ENCODE measurements around the gene PITPNM1. TPM values are rescaled to one million over a fixed set of nuclear protein-coding genes. Genes with fewer than 3 reads are reported as not detected.
"Not testable (repeated sequence)": the region's sequence is repeated elsewhere in the genome, so short reads cannot be mapped to it uniquely, and the experiment has no call there.

Gene PITPNM1
- total RNA-seq, 1 experiment from 2014 or later, result 0.90 TPM

DNA sequence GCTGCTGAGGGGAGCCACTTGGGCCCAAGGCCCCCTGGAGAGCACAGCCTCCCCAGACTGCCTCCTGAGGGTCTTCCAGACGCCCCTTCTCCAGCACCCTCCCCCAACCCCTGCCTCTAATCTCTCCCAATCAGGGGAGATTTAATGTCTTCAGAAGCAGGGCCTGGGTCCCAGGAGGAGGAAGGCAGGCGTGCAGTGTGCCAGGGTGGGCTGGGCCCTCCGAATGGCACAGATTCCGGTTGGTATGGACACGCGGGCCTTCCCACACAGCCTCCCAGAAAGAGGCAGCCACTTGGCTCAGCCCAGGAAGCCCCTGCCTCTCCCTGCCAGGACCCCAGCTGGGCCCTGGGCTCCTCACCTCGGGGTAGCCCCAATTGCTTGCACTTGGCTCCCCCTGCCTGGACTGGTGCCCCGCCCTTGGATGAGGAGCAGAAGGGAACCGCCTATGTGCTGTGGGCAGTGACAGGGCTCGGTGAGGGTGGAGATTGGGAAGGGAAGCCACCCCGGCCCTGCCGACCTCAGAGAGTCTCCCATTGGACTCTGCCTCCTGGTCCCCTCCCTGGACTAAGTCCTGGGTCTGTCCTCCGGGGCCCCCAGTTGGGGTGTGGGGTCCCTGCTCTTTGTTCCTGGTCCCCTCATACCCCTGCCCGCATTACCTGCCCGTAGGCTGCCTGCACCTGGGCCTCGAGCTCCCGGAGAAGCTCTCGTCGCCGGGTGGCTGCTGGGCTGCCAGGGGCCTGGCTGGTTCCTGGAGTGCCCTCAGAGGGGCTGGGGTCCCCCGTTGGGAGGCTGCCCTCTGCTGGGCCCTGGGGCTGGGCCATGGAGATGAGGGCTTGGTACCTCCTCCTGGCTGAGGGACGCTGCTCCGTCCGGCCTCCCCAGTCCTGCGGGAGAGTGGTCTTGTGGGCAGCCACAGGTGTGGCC lies 18.7 kb upstream of the PITPNM1 start:
- DNase-seq (ENCODE audit: low read depth), result no peak

DNA sequence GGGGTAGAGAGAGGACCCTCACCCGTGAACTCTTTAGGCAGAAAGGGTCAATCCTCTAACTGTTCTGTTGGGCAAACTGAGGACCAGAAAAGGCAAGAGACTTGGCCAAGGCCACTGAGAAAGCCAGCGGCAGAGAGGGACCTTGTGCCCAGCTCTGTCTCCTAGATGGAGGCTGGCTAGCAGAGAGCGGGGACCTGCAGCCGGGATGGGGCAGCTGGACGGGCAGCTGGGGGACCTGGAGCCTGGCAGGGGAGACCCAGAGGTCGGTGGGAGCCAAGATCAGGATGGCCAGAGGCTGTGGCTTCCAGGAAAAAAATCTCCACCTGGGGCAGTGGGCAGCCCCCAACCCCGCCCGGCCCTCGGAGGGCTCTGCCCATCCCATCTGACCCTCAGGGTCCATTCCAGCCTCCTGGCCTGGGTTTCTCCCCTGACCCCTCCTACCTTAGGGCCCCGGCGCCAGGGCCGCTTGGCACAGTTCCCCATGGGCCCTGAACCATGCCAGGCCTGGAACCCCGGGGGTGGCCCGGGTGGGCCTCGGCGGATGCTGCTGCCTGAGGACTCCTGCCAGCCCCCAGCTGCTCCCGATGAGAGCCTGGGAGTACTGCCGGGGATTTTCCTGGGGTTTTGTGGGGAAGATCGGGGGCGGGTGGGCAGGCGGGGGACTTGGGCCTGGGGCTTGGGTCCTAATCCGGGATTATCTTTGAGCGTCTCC lies 17.8 kb upstream of the PITPNM1 start, which contains the start of gene CABP2:
CABP2 (minus strand) TSS at position 603 of the 712 bp plus-strand sequence; CDS start at position 483, 120 bp downstream.
- no peak for DNase-seq (ENCODE audit: low read depth)

DNA sequence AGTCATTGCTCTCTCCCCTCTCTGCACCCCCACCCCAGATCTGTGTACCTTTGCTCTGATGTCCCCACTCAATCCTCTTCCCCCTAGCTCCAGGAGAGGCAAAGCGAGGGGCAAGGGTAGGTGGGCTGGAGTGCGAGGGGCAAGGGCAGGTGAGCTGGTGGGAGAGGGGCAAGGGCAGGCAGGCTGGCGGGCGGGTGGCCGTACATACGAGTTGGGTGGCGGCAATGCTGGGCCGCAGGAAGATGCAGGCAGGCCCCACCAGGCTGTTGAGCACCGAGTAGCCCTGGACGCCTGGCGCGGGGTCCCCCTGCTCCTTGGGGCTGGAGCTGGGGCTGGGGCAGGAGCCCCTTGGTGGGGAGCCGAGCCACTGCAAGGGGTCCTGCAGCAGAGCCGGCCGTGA lies 17.2 kb upstream of the PITPNM1 start:
- DNase-seq (ENCODE audit: low read depth), result no peak

DNA sequence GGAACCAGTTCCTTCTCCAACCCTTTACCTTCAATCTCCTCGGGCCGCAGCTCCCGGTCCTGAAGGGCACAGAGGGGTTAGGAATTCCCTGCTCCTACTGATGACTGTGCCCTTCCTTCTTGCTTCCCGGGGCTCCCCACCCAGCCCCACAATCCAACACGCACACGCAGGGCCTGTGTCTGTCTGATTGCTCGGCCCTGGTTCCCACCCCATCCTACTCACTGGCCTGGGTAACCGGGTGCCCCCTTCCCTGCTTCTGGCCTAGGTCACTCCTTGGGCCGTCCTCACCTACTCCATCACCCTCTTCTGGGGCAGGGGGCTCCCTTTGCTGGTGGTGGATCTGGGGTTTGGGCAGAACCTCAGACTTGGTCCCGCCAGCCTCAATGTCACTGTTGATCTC lies 16.8 kb upstream of the PITPNM1 start:
- no peak for DNase-seq (ENCODE audit: low read depth)

DNA sequence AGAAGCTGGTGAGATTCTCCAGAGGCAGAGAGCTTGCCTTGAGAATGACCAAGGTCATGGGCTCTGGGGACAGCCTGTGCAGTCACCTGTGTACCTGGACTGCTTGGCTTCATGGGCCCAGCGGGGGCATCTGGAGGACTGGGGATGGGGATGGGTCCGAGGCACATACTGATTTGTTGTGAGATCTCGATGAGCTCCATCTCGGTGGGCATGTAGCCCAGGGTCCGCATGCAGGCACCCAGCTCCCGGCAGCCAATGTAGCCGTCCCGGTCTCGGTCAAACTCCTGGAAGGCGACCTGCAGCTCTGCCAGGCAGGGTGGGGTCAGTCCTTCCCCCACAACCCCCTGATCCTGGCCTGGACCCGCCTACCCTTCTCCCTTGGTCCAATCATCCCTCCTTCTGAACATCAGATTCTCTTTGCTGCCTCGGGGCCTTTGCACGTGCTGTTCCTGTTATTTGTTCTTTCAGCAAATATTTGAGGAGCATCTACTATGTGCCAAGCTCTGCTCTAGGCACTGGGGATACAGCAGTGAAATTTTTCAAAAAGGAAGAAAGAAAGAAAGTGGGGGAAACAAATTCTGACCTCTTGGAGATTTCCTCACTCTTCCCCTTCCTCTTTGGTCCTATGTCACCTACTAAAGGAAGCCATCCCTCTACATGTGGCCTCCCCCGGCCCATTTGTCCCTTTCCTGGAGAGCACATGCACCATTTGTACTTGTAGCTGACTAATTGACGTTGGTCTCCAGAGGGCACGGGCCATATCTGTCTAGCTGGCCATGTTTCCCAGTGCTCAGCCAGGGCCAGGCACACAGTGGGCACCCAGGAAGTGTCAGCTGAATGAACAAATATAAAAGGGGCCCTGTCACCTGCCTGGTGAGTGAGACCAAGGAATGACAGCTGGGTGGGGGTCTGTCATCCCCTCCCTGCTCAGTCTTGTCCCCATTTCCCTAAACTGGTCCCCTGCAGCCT lies 16.0 kb upstream of the PITPNM1 start:
- DNase-seq (ENCODE audit: low read depth), result no peak

GRCh38 chr11:67519726-67520125 lies 14.6 kb upstream of the PITPNM1 start:
- DNase-seq (ENCODE audit: low read depth), result no peak

- DNase-seq (ENCODE audit: low read depth), result no peak
These were observed 12.8 kb upstream of the PITPNM1 start for GRCh38 chr11:67517784-67518552.

GRCh38 chr11:67516806-67517205 lies 11.6 kb upstream of the PITPNM1 start:
- no peak for DNase-seq (ENCODE audit: low read depth)

- no peak for DNase-seq (ENCODE audit: low read depth)
These were observed 9.0 kb upstream of the PITPNM1 start for GRCh38 chr11:67514116-67514515.

DNA sequence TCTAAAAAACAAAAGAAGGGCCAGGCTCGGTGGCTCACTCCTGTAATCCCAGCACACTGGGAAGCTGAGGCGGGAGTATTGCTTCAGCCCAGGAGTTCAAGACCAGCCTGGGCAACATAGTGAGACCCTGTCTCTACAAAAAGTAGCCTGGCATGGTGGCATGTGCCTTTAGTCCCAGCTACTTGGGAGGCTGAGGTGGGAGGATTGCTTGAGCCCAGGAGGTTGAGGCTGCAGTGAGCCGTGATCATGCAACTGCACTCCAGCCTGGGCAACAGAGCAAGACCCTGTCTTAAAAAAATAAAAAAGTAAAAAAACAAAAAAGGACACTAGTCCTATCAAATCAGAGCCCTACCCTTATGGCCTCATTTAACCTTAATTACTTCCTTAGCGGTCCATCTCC lies 6.4 kb upstream of the PITPNM1 start:
- not testable (repeated sequence) for DNase-seq (ENCODE audit: low read depth)

DNA sequence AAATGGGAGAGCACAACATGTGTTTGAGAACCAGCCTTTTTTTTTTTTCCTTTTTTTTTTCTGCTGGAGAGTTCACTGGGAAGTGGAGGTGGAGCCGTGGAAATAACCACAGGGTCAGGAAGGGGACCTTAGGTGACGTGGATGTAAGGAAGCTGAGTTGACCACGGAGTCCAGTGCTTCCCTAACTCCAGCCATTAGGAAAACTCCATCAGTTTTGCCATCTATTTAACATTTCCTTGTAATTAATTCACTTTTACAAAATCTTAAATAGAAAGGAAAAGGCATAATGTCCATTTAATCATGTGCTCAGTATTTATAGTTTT lies 4.8 kb upstream of the PITPNM1 start:
- no peak for DNase-seq (ENCODE audit: low read depth)

GRCh38 chr11:67508486-67509121 lies 3.4 kb upstream of the PITPNM1 start:
- peak; percentile 91 for DNase-seq (ENCODE audit: low read depth)

- peak; percentile 100 for DNase-seq (ENCODE audit: low read depth)
These were observed 2.8 kb upstream of the PITPNM1 start, which contains the start of gene CDK2AP2 for GRCh38 chr11:67507864-67508485. Gene CDK2AP2 (minus strand): TSS chr11:67508162. CDS start chr11:67508082, 80 bp downstream.

DNA sequence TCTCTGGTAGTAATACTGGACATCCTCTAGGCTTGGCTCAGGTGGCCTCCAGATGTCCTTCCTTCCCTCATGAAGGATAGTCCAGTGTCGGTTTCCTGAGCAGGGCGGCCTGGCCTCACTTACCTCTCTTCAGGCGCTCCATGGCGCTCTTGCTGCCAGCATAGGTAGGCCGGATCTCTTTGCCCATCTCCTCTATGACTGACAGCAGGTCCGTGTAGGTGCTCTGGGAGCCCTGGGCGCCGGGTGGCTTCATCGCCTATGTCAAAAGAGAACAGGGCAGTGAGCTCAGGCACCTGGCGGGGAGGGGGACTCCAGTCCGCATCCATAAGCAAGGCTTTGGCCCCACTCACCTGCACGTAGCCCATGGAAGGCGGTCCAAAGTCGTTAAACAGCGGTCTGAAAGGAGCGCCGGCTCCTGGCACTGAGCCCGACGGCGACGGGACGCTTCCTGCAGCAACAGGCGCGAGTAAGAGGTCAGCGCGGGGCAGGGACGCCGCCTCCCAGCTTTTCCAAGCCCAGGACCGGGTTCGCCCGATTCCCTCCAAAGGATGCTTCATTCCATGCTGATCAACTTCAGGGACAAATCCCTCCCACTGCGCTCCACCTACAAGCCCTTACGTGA lies 2.2 kb upstream of the PITPNM1 start:
- DNase-seq (ENCODE audit: low read depth), result no peak

- no peak for DNase-seq (ENCODE audit: low read depth)
These were observed 1.4 kb upstream of the PITPNM1 start for GRCh38 chr11:67506426-67507051.

DNA sequence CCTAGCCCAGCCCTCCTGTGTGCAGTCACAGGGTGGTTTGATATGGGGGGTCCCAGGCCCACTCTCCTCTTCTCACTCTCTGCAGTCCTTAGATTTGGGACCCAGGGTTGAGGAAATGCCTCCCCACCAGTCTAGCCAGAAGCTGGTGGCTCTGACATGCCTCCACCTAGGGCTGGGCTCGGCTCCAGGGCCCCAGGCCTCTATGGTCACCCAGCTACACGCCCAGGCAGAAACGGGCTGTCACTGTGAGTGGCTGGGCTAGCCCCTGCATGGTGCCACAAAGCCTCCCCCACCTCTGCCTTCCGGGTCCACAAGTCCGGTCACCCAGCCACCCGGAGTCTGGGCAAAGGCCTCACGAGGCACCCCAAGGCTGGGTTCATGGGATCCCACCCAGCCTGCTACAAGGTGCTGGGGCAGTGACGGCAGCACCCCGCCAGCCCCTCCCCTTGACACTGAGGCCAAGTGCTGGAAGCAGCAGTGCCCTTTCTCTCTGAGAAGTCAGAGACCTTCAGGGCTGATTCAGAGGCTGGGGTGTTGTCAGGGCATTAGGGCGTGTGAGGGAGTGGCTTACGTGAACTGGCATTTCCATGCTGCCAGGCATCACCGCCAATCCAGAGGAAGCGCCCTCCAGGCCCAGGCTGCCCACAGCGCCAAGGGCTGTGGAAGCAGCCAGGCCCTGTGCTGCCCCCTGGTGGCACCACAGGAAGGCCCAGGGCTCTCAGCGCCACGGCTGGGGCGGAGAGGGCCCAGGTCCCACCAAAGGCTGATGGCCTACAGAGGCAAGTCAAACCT lies 638 bp upstream of the PITPNM1 start:
- peak; percentile 90 for DNase-seq (ENCODE audit: low read depth)

All from HT1080 (cell line).